HG02623 (cell line): ENCODE measurements around the gene MRPS27.

Experiments
- ATAC-seq: cut with Tn5 transposase; IDR thresholded peaks from one replicate; pipeline ENCODE4 v1.9.1; 2021; ENCODE audit warnings: moderate library complexity; ENCODE audit not compliant: unreplicated experiment

The MRPS27 gene

GRCh38 chr5:72266862-72267261 lies 53.2 kb downstream of the MRPS27 start:
- no peak for ATAC-seq

- no peak for ATAC-seq
Measured at GRCh38 chr5:72265032-72265877, 54.8 kb downstream of the MRPS27 start.

DNA sequence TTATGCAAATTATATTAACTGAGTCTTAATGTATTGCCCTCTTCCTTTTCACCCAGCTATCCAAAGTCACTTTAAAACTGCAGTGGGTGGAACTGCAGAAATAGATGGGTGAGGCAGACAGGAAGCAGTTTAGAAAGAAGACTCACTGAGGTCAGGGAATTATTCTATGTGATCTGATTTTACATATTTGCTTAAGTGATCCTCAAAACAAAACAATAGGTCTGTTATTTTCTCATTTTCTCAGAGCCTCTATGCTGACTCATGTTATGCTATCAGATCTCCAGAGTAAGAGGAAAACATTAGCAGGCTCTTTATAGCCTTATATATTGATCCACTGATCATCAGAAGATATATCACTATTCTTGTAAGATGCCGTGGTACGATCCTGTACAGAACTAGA lies 63.5 kb downstream of the MRPS27 start:
- ATAC-seq = no peak

DNA sequence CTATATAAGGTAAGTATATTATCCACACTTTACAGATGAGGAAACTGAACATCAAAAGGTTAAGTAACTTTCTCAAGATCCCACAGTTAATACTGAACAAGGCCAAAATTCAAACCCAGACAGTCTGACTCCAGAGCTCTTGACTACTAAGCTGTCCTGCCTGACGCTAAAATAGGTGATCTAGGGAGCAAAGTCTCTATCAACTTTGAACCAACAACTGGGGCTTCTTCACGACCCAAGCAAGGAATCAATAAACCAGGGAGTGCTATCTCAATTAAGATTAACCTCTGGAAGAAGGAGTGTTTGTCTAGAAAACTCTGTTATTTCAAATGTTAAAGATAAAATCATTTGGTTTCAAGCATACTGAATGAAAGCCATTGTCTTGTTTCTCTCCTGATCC lies 64.4 kb downstream of the MRPS27 start:
- no peak for ATAC-seq

- ATAC-seq = no peak
Measured at GRCh38 chr5:72255237-72255636, 64.8 kb downstream of the MRPS27 start.

- no peak for ATAC-seq
Measured at GRCh38 chr5:72252574-72253155, 67.4 kb downstream of the MRPS27 start.

DNA sequence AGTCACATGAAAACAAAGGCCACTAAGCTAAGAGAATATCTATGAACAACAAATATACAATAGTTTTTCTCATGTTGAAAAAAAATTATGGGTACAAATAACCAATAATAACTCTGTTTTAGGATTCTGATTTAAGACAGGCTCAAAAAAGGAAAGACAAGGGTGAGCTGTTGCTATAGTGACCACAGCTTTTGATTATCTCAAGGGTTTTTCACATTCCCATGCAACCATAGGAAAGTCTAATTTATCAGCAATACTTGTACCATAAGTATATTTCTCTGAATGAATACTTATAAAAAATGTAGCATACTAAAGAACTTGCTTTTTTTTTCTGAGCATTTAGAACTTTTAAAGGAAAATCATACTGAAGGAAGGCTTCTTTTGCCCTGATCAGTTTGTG lies 68.0 kb downstream of the MRPS27 start:
- ATAC-seq = no peak

GRCh38 chr5:72251386-72251785 lies 68.7 kb downstream of the MRPS27 start:
- no peak for ATAC-seq

- ATAC-seq = no peak
Measured at GRCh38 chr5:72248410-72248981, 71.5 kb downstream of the MRPS27 start.

- ATAC-seq = no peak
Measured at GRCh38 chr5:72246954-72247442, 73.0 kb downstream of the MRPS27 start.

GRCh38 chr5:72245951-72246532 lies 74.0 kb downstream of the MRPS27 start:
- no peak for ATAC-seq

GRCh38 chr5:72245546-72245945 lies 74.5 kb downstream of the MRPS27 start:
- ATAC-seq = no peak

GRCh38 chr5:72244862-72245371 lies 75.1 kb downstream of the MRPS27 start:
- peak; percentile 88 for ATAC-seq

DNA sequence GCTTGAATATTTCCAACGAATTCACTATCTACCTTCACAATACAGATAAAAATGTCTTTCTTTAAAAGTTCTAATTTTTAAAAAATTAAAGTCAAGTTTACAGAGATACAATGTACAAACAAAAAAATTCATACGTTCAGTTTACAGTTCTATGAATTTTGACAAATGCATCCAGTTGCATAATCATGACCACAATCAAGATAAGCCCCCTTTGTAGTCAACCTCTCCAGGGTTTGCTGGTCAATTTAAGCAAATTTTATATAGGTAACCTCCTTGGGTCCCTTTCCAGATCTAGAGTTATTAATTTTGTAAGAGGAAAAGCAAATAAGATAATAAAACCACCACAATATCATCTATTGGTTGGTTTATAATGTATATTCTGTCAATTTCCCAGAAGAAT lies 76.3 kb downstream of the MRPS27 start:
- no peak for ATAC-seq

DNA sequence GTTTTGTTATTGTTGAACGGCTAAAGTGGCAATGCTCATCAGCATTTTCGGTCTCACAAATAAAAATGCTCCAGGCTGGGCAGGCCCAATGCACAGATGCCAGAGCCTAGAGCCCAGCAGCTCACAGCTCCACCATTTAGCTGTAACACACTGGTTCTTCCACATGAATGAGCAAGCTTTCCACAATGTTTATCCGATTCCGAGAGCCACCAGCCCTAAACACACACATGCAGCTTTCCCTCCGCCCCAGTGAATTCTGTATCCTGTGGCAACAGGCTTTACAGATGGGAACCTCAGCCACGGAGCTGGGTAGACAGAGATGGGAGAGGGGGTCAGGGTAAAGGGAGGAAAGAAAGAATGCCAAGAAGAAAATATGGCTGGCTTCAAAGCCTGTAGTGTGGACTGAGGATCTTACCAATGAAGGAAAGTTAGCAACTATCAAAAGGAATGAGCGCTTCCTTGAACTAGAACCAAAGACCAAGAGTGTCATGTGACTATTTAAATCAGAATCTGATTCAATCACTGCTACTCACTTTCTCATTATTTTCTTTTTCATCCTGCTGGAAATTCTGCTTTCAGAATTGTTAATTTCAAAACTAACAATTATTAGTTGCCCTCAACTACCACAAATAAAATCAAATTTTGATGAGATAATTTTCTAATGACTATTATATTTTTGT lies 77.1 kb downstream of the MRPS27 start:
- no peak for ATAC-seq

DNA sequence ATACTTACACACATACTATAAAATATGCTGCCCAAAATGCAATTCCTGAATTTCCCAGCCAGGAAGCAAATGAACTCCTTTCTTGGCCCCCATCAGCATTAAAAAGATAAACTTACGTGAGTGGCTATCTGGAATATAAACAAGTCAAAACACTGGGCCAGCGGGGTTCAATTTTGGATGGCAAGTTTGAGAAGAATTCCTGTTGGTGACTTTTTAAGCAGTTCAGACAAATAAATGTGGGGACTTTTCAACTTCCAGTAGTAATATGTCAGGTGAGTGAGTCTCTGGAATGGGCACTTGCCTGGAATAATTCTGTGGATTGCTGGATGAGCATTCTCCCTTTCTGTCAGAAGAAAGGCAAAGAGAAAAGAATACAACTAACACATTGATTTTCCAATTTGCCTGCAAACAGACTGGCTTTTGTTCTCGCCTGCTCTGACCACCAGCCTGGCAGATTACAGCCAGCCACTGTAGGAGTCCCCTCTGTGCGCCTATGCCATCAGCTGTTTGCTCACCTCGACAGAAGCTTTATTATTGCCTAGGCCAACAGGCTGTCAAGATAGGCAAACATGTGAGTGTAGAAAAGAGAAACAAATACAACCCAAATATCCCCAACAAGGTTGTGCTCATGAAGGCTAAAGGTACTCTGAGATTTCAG lies 78.6 kb downstream of the MRPS27 start:
- no peak for ATAC-seq

DNA sequence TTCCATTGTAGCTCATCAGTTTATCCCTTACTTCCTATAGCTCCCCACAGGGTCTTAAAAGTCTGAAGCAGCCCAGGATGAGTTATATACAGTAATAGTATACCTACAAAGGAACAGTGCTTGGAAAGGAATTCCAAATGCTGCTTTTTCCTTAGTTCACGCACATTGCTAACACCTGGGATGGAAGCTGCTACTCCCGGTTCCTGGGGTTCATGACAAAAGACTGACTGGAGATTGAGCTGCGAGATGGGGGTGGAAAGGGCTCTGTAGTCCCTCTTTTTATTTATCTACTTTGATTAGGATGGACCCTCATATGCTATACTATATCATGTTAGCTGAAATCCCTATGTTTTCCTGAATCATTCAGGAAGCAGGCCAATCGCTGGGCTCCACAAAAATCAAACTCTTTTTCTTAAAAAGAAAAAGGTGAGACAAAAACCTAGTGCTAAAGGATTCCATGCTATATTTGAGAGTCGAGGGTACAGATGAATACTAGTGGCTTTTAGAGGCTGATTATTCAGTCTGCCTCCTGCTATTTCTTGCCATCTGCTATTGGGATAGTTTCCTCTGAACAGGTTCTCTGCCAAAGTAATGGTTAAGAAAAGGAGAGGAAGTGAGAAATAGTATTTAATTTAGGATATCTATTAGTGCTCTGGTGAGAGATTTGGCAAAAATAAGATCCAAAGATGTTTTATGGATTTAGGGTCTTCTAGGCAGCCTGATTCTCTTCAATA lies 81.2 kb downstream of the MRPS27 start:
- ATAC-seq = no peak

DNA sequence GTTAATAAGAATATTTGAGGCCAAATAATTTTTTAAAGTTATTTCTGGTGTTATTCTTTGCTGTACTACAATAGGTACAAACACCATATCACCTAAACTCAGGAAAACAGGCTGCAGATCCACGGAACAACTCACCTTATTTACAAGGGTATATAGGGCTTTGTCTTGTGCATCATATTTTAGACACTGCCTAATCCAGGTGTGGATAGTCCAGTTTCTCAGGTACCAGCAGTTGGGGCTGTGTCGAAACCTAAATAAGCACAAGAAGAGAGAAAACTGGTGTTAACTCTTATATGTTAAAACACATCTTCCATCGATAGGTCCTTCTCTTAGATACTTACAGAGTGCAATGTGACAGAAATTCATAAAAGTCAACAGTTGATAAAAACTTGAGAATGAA lies 82.2 kb downstream of the MRPS27 start:
- no peak for ATAC-seq

DNA sequence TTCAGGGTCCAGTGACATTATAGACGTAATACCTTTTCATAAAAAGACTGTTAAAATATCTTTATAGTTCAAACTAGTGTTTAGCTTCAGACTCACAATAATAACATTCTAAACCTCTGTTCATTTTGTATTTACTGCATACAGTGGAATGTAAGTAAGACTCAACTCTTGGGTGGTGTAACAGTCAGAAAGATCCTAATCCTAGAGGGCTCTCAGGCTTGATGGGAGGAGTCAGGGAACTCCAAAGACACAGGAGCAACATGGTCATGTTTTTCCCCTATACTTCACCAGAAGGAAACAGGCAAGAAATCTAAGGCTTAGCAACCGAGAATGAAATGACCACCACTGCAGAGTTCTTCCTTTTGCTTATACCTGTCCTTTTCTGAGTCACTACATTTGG lies 82.6 kb downstream of the MRPS27 start:
- ATAC-seq = no peak

DNA sequence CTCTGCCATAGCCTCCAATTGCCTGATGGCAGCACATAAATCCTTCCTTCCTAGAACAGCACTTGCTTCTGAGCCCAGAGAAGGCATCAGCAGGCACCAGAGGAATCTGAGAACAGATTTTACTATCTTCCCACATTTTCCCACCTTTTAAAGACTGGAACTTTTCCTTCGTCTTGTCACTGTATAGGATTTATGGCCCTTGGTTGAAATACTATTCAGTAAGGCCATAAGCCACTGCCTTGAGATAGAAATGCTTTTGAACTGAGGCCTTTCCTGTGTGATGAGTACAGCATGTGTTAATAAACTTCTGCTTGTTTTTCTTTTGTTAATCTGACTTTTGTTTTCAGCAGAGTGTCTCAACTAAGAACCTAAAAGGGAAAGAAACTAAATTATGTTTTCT lies 84.3 kb downstream of the MRPS27 start:
- no peak for ATAC-seq
